H9 (cell line): ENCODE results near the gene HOXA4. TPM values are rescaled to one million over a fixed set of nuclear protein-coding genes. Genes with fewer than 3 reads are reported as not detected.

ENCODE experiments used
- DNase-seq: peaks from one replicate; pipeline ENCODE4 v3.0.0-alpha.2; 2017
- H2AFZ ChIP-seq: one replicate; pipeline ENCODE4 v1.6.1; 2013; ENCODE audit warnings: mild to moderate bottlenecking, low read length, control low read depth, moderate library complexity
- H2AK5ac ChIP-seq: 2 replicates; pipeline ENCODE4 v1.6.1; 2013; ENCODE audit warnings: low read length, control low read depth, mixed read lengths; ENCODE audit not compliant: insufficient read length
- H2BK120ac ChIP-seq: one replicate; pipeline ENCODE4 v1.6.1; 2013; ENCODE audit warnings: low read depth, mild to moderate bottlenecking, low read length, control low read depth, inconsistent platforms; ENCODE audit not compliant: poor library complexity, severe bottlenecking
- H2BK12ac ChIP-seq: 2 replicates; pipeline ENCODE4 v1.6.1; 2013; ENCODE audit warnings: low read length, control low read depth, mixed read lengths, low read depth; ENCODE audit not compliant: insufficient read length
- H2BK15ac ChIP-seq: 2 replicates; pipeline ENCODE4 v1.6.1; 2013; ENCODE audit warnings: low read depth, low read length, control low read depth
- H2BK20ac ChIP-seq: one replicate; pipeline ENCODE4 v1.6.1; 2013; ENCODE audit warnings: low read depth, mild to moderate bottlenecking, low read length, control low read depth, inconsistent platforms; ENCODE audit not compliant: poor library complexity, severe bottlenecking
- H2BK5ac ChIP-seq: 2 replicates; pipeline ENCODE4 v1.6.1; 2013; ENCODE audit warnings: low read length, control low read depth, mixed read lengths; ENCODE audit not compliant: insufficient read length
- H3K14ac ChIP-seq: 2 replicates; pipeline ENCODE4 v1.6.1; 2013; ENCODE audit warnings: low read length, control low read depth; ENCODE audit not compliant: insufficient read depth
- H3K18ac ChIP-seq: 2 replicates; pipeline ENCODE4 v1.6.1; 2013; ENCODE audit warnings: low read depth, mild to moderate bottlenecking, mixed read lengths, low read length, control low read depth; ENCODE audit not compliant: insufficient read length
- H3K23ac ChIP-seq: 2 replicates; pipeline ENCODE4 v1.6.1; 2013; ENCODE audit warnings: low read length, control low read depth, mixed read lengths, low read depth; ENCODE audit not compliant: insufficient read length
- H3K23me2 ChIP-seq: 2 replicates; pipeline ENCODE4 v1.6.1; 2013; ENCODE audit warnings: low read depth, mild to moderate bottlenecking, mixed read lengths, low read length, control low read depth; ENCODE audit not compliant: insufficient read length, poor library complexity, severe bottlenecking
- H3K27ac ChIP-seq: 2 replicates; pipeline ENCODE4 v1.5.1; 2013; ENCODE audit warnings: low read length, control low read depth, mixed read lengths, low read depth; ENCODE audit not compliant: insufficient read length
- H3K27me3 ChIP-seq: 2 replicates; pipeline ENCODE4 v1.6.1; 2013; ENCODE audit warnings: low read length, control low read depth, inconsistent platforms; ENCODE audit not compliant: insufficient read depth
- H3K4ac ChIP-seq: 2 replicates; pipeline ENCODE4 v1.6.1; 2013; ENCODE audit warnings: low read depth, mild to moderate bottlenecking, control low read depth, inconsistent platforms, low read length, moderate library complexity
- H3K4me1 ChIP-seq: 2 replicates; pipeline ENCODE4 v1.6.1; 2013; ENCODE audit warnings: low read length, control low read depth, inconsistent platforms; ENCODE audit not compliant: insufficient read depth
- H3K4me2 ChIP-seq: 2 replicates; pipeline ENCODE4 v1.6.1; 2013; ENCODE audit warnings: low read length, control low read depth, mixed read lengths; ENCODE audit not compliant: insufficient read length, insufficient read depth
- H3K56ac ChIP-seq: 2 replicates; pipeline ENCODE4 v1.6.1; 2013; ENCODE audit warnings: low read depth, mild to moderate bottlenecking, mixed read lengths, low read length, control low read depth; ENCODE audit not compliant: insufficient read length
- H3K79me1 ChIP-seq: 2 replicates; pipeline ENCODE4 v1.6.1; 2013; ENCODE audit warnings: low read depth, mild to moderate bottlenecking, moderate library complexity, low read length, control low read depth, inconsistent platforms; ENCODE audit not compliant: insufficient read depth, poor library complexity, severe bottlenecking
- H3K79me2 ChIP-seq: 2 replicates; pipeline ENCODE4 v1.6.1; 2013; ENCODE audit warnings: low read length, control low read depth, inconsistent platforms; ENCODE audit not compliant: insufficient read depth
- H3K9ac ChIP-seq: 2 replicates; pipeline ENCODE4 v1.6.1; 2013; ENCODE audit warnings: low read length, control low read depth, mixed read lengths; ENCODE audit not compliant: insufficient read length; ENCODE audit errors: extremely low read depth
- H3K9me3 ChIP-seq: one replicate; pipeline ENCODE4 v1.6.1; 2013; ENCODE audit warnings: low read depth, low read length, inconsistent platforms; ENCODE audit not compliant: control insufficient read depth
- H3T11ph ChIP-seq: one replicate; pipeline ENCODE4 v1.6.1; 2013; ENCODE audit warnings: mild to moderate bottlenecking, low read length, control low read depth, inconsistent platforms
- H4K20me1 ChIP-seq: one replicate; pipeline ENCODE4 v1.6.1; 2013; ENCODE audit not compliant: control insufficient read depth, insufficient read length, insufficient read depth
- H4K5ac ChIP-seq: 2 replicates; pipeline ENCODE4 v1.6.1; 2013; ENCODE audit warnings: low read depth, mild to moderate bottlenecking, mixed read lengths, low read length, control low read depth; ENCODE audit not compliant: insufficient read length
- H4K8ac ChIP-seq: replicated peaks from 2 replicates; pipeline ENCODE4 v1.6.1; 2013; ENCODE audit warnings: low read length, control low read depth, mixed read lengths, low read depth; ENCODE audit not compliant: insufficient read length
- H4K91ac ChIP-seq: 2 replicates; pipeline ENCODE4 v1.6.1; 2013; ENCODE audit warnings: low read depth, mild to moderate bottlenecking, moderate library complexity, mixed read lengths, low read length, control low read depth; ENCODE audit not compliant: insufficient read length
- H3K27ac Mint-ChIP-seq, 3 experiments: 2 replicates in 2 of 3; 3 replicates in 1 of 3; pipeline ENCODE4 v1.8.0; 2020 to 2021; ENCODE audit warnings: mixed read lengths in 3 of 3, mild to moderate bottlenecking in 1 of 3, moderate library complexity in 1 of 3
- H3K27me3 Mint-ChIP-seq: 2 replicates; pipeline ENCODE4 v1.8.0; 2021; ENCODE audit warnings: low read depth, mild to moderate bottlenecking, moderate library complexity, mixed read lengths
- H3K36me3 Mint-ChIP-seq, 3 experiments: 2 replicates in 2 of 3; 3 replicates in 1 of 3; pipeline ENCODE4 v1.8.0; 2020 to 2021; ENCODE audit warnings: low read depth in 3 of 3, mixed read lengths in 3 of 3; ENCODE audit not compliant: insufficient read depth in 1 of 3
- H3K4me1 Mint-ChIP-seq, 2 experiments: 2 replicates each; pipeline ENCODE4 v1.8.0; 2020; ENCODE audit warnings: mixed read lengths in 2 of 2
- H3K4me3 Mint-ChIP-seq, 2 experiments: 2 replicates in 1 of 2; 3 replicates in 1 of 2; pipeline ENCODE4 v1.8.0; 2020 to 2021; ENCODE audit warnings: mild to moderate bottlenecking in 2 of 2, mixed read lengths in 2 of 2, moderate library complexity in 1 of 2
- H3K9me3 Mint-ChIP-seq, 2 experiments: 2 replicates in 1 of 2; 3 replicates in 1 of 2; pipeline ENCODE4 v1.8.0; 2020; ENCODE audit warnings: mild to moderate bottlenecking in 2 of 2, mixed read lengths in 2 of 2, moderate library complexity in 1 of 2
- WGBS: extraction: QIAGEN DNeasy Blood & Tissue Kit; methylation state at CpG from one replicate; pipeline ENCODE4 v1.1.7; 2013; ENCODE audit warnings: missing lambda C conversion rate, low lambda C conversion rate, mixed read lengths; ENCODE audit not compliant: insufficient read length; ENCODE audit errors: extremely low coverage; 5-methylcytosine and 5-hydroxymethylcytosine counted together
- total RNA-seq: library from RNA; stranded (reverse); gene quantifications from 2 replicates; pipeline ENCODE4 v1.2.1, GENCODE V29; 2021
- TF ChIP-seq, protein P1 (sequence below): fragments of 200-600 bp; sonication (generic); conservative IDR thresholded peaks from 3 replicates; pipeline ENCODE4 v1.8.0; 2021; ENCODE audit warnings: antibody characterized with exemption, mild to moderate bottlenecking

HOXA4 gene
- total RNA-seq, 1 experiment from 2014 or later: not detected

DNA sequence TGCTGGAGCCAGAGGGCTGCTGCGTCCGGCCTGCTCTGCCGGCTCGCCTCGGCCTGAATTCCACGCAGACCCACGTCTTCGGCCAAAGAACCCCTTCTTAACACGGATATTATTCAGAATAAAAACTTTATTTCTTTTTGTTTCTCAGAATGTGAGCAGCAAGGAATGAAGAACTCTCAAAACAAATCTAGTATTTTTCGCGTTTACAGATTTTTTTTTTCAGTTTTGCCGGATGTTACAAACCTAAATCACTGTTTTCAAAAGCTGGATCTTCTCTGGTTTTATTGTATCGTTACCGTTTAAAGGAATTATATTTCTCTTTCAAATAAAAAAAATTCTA is 23.7 kb downstream of the HOXA4 start:
- Histone ChIP-seq H3T11ph (no peak overlapping the region), H3K79me2 (no peaks in the 10 kb centered on the region), H2BK15ac (no peak overlapping the region), H2BK12ac (no peak overlapping the region), H3K9ac (no peak overlapping the region), H3K79me1 (no peaks in the 10 kb centered on the region), H3K4me2 (no peak overlapping the region), H2AFZ (no peak overlapping the region), H2BK5ac (no peak overlapping the region), H4K91ac (no peak overlapping the region), H3K27ac (no peak overlapping the region), H3K4ac (no peak overlapping the region), H3K14ac (no peak overlapping the region), H3K23ac (no peak overlapping the region), H4K8ac (no peak overlapping the region), H3K18ac (no peak overlapping the region), H4K20me1 (peaks cover 2% of the 10 kb centered on the region), H3K9me3 (no peaks in the 10 kb centered on the region), H2BK20ac (no peak overlapping the region), H3K56ac (no peak overlapping the region), H3K27me3 (peaks cover 100% of the 10 kb centered on the region), H2BK120ac (no peak overlapping the region), H4K5ac (no peak overlapping the region), H2AK5ac (no peak overlapping the region), H3K4me1 (no peaks in the 10 kb centered on the region), H3K23me2 (no peaks in the 10 kb centered on the region)
- H3K36me3 Mint-ChIP-seq: no peaks in the 10 kb centered on the region; a peak in 1 of 7 replicates
- no peak overlapping the region for H3K4me3 Mint-ChIP-seq
- no peak for DNase-seq
- H3K9me3 Mint-ChIP-seq: peaks cover 6 to 7% of the 10 kb centered on the region in 2 experiments; a peak in 4 of 5 replicates
- peaks cover 100% of the 10 kb centered on the region for H3K27me3 Mint-ChIP-seq
- TF ChIP-seq, protein P1, sequence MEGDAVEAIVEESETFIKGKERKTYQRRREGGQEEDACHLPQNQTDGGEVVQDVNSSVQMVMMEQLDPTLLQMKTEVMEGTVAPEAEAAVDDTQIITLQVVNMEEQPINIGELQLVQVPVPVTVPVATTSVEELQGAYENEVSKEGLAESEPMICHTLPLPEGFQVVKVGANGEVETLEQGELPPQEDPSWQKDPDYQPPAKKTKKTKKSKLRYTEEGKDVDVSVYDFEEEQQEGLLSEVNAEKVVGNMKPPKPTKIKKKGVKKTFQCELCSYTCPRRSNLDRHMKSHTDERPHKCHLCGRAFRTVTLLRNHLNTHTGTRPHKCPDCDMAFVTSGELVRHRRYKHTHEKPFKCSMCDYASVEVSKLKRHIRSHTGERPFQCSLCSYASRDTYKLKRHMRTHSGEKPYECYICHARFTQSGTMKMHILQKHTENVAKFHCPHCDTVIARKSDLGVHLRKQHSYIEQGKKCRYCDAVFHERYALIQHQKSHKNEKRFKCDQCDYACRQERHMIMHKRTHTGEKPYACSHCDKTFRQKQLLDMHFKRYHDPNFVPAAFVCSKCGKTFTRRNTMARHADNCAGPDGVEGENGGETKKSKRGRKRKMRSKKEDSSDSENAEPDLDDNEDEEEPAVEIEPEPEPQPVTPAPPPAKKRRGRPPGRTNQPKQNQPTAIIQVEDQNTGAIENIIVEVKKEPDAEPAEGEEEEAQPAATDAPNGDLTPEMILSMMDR: no peak
- H3K4me1 Mint-ChIP-seq: peaks cover 7 to 27% of the 10 kb centered on the region in 2 experiments
- no CpG with 5 or more reads among the region's 14 CpGs for WGBS
- no peak overlapping the region for H3K27ac Mint-ChIP-seq
